VCaP (cell line): ENCODE data around the gene LOXL1.
"Not testable (repeated sequence)": the region's sequence is repeated elsewhere in the genome, so short reads cannot be mapped to it uniquely, and the experiment has no call there.

Experiments
- H3K27ac ChIP-seq: fragments of 450-650 bp; 2 replicates; pipeline ENCODE4 v1.5.1; 2017
- TF ChIP-seq, protein P1 (sequence below): fragments of 450-650 bp; conservative IDR thresholded peaks from 2 replicates; pipeline ENCODE4 v1.5.1; 2017; ENCODE audit warnings: mild to moderate bottlenecking, moderate library complexity

Gene LOXL1

GRCh38 chr15:73937726-73938125 is 11.5 kb downstream of the LOXL1 start:
- TF ChIP-seq, protein P1, sequence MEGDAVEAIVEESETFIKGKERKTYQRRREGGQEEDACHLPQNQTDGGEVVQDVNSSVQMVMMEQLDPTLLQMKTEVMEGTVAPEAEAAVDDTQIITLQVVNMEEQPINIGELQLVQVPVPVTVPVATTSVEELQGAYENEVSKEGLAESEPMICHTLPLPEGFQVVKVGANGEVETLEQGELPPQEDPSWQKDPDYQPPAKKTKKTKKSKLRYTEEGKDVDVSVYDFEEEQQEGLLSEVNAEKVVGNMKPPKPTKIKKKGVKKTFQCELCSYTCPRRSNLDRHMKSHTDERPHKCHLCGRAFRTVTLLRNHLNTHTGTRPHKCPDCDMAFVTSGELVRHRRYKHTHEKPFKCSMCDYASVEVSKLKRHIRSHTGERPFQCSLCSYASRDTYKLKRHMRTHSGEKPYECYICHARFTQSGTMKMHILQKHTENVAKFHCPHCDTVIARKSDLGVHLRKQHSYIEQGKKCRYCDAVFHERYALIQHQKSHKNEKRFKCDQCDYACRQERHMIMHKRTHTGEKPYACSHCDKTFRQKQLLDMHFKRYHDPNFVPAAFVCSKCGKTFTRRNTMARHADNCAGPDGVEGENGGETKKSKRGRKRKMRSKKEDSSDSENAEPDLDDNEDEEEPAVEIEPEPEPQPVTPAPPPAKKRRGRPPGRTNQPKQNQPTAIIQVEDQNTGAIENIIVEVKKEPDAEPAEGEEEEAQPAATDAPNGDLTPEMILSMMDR = no peak
- no peak overlapping the region for H3K27ac ChIP-seq

DNA sequence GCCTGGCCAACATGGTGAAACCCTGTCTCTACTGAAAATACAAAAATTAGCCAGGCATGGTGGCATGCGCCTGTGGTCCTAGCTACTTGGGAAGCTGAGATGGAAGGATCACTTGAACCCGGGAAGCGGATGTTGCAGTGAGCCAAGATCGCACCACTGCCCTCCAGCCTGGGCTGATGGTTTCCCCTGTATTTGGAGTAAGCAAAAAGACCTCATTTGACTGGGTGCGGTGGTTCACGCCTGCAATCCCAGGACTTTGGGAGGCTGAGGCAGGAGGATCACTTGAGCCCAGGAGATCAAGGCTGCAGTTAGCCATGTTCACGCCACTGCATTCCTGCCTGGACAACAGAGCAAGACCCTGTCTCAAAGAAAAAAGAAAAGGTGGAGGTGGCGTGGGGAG is 12.3 kb downstream of the LOXL1 start:
- H3K27ac ChIP-seq = not testable (repeated sequence)

DNA sequence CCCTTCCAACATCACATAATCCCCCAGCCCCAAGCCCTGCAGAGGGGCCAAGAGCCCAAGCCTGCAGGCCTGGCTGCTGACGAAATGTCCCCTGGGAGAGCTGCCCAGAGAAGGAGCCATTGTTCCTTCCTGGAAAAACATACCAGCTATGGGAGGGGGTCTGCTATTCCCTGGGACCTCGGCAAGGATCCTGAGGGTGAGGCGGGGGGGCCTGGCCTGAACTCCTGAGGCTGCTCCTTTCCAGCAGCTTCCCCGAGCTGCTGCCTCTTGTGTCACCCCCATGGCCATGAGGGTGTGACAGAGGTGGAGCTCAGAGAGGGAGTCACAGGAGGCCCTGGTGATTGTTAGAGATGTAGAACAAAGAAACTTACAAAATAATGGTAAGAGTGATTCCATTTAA is 12.9 kb downstream of the LOXL1 start:
- TF ChIP-seq, protein P1 = no peak
- no peak overlapping the region for H3K27ac ChIP-seq

DNA sequence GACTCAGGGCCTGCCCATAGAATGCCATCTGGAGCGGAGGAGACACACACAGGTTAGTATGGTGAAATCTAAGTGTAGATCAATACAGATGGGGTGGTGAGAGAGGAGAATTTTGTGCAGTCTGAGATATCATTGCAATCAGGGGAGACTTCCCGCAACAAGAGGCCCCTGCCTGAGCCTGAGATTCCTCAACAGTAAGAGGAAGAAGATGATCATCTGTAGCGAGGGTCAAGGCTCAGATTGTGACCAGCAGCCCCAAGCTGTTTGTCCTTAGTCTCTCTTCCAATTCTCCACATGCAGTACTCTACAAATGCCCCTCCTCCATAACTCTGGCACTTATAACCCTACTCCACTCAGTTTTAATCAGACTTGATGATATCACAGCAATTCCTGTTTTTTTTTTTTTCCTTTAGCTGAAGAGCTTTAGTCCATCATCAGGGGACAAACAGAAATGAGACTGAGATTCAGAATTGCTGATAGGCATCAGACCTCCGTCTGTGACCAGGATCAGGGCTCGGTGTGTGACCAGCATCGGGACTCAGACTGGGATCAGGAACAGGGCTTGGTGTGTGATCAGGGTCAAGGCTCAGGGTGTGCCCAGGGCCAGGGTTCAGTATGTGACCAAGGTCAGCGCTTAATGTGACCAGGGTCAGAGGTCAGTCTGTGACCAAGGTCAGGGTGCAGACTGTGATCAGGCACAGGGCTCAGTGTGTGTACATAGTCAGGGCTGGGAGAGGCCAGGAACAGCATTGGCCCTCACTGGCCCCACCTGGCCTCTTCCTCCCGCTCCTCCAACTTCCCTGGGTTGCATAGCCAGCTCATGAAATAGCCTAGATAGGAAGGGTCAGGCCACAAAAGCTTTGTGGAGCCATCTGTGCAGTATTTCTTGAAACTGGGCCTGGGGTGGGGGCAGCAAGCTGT is 14.1 kb downstream of the LOXL1 start:
- TF ChIP-seq, protein P1 = no peak
- H3K27ac ChIP-seq = no peak overlapping the region; the same call in 1 of the 2 replicates

DNA sequence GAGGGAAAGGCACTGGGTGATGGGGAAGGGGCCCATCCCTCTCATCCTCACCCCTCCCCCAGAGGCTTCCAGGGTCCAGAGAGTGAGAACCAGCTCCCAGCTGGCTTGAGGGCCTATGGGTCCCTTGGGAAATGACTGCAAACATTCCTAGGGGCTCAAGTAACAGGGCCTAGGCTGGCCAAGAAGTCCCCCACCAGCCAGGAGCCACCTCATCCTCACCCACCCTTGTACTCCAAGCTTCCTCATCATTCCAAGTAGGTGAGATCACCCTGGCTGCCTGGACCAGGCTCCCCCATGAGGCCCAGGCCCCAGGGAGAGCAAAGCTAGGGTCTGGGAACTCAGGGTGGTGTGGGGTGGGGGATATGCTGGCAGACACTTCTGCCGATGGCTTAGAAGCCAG is 14.8 kb downstream of the LOXL1 start:
- H3K27ac ChIP-seq = no peak overlapping the region
- TF ChIP-seq, protein P1 = no peak

- no peak overlapping the region for H3K27ac ChIP-seq
Observed at GRCh38 chr15:73941449-73941848, 15.2 kb downstream of the LOXL1 start.

DNA sequence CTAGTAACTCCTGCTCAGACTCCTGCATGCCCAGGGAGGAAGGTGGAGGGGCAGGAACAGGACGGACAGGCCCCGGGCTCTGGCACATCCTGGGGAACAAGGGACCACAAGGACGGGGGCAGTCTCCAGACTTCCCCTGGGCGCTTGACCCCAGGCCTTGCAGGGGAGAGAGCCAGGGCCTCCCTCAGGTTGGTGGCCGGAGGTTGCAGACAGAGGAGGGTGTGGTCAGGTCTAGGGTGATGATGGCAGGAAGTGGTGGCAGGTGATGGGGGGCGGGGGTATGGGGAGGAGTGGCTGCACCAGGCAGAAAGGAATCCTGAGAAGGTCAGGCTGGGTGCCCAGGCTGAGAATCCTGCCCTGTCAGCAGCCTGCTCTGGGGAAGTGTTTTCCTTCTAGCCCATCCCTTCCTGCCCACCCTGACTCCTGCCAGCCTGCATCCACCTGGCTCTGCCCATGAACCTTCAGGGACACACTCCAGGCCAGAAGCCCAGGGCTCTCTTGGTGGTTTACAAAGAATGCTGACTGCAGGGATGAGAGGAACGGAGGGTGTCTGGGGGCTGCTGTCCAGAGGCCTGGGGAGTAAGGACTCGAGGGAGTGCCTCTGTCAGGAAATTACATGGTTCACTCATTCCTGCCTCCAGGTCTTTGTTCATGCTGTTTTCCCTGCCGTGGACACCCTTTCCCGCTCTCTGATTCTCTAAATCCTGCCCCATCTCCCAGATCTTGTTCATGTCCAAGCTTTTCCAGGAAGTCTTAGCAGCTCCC is 15.8 kb downstream of the LOXL1 start:
- H3K27ac ChIP-seq = no peak overlapping the region
- TF ChIP-seq, protein P1 = no peak

More at GRCh38 chr15:73941449-73941848, 15.2 kb downstream of the LOXL1 start:
- TF ChIP-seq, protein P1 = no peak
